ENCODE results near the gene WRAP53.

DNA sequence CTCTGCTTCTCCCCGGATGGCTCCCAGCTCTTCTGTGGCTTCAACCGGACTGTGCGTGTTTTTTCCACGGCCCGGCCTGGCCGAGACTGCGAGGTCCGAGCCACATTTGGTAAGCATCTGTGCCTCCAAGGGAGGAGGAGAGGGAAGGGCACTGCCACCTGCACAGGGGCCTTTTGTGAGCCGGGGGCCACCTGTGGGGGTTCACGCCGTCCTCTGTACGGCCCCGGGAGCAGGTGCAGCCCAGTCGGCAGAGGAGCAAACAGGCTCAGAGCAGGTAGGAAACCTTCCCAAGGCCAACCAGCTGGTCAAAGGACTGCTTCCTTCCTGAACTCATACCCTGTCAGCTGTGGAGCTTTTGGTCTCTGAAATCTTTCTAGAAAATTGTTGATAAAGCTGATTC, 13.4 kb downstream of the WRAP53 start:
- no peak for TF ChIP-seq CTCF (IDR thresholded peaks at IDR 0.05)
- no peak for TF ChIP-seq POLR2AphosphoS5 (IDR thresholded peaks at IDR 0.05)
- no peak for TF ChIP-seq EP300 (IDR thresholded peaks at IDR 0.05; ENCODE audit: low read depth)
- no peak for TF ChIP-seq POLR2A (IDR thresholded peaks at IDR 0.05)

All from transverse colon (tissue), 4 donors.